Hematopoietic multipotent progenitor cell treated with erythropoietin and hydrocortisone succinate and interleukin-3 and kit ligand, for 6 days (in vitro differentiated cells): ENCODE measurements around the gene RAB5B.
A peak's percentile ranks its signal among the peaks of the same experiment; 100 is the strongest.
"Not testable (repeated sequence)": the region's sequence is repeated elsewhere in the genome, so short reads cannot be mapped to it uniquely, and the experiment has no call there.

Experiments used
- DNase-seq: peaks from one replicate; pipeline ENCODE4 v3.0.0-alpha.2; 2015

The RAB5B gene

GRCh38 chr12:56020423-56021184 lies 46.7 kb downstream of the RAB5B start, which contains the start of gene IKZF4:
Gene IKZF4, plus strand, starts transcription at chr12:56021043. Its CDS starts 451 bp downstream, at chr12:56021494.
- DNase-seq: peak; percentile 81

GRCh38 chr12:56021889-56022497 lies 48.1 kb downstream of the RAB5B start:
- peak; percentile 48 for DNase-seq

GRCh38 chr12:56028511-56029165 lies 54.8 kb downstream of the RAB5B start:
- DNase-seq: no peak

DNA sequence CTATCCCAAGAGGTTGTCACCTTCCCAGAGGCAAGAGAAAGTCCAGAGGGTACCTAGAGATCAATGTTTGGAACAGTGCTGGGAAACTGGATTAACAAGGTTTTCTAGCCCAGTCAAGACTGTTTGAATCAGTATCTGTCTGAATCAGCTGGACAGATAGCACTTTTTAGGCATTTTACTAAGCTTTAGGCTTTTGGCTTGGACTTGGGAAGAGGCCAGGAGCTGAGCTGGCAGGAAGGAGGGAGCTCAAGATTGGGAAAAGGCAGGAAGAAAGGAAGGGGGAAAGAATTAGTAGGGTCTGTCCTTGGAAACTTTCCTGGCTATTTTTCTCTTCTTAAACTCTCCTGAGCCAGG lies 55.3 kb downstream of the RAB5B start:
- DNase-seq: no peak

DNA sequence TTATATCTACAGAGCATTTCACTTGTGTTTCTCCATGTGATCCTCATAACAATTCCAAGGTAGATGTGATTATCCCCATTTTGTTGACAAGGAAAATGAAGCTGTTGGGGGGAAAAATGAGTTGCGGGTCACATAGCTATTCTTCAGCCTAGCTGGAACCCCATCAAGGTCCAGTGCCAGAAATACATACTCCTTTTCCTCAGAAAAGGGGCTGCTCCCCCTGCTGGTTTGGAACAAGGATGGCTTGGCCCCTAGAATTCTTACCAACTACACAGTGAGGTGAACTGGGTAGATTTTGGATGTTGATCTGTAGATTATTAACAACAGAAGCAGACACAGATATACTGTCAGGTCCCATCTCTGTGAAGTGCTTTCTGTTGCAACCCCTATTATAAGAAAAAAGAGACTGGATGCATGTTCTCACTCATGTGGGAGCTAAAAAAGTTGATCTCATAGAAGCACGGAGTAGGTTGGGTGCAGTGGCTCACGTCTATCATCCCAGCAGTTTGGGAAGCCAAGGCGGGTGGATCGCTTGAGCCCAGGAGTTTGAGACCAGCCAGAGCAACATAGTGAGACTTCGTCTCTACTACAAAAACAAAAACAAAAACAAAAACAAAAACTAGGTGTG lies 55.9 kb downstream of the RAB5B start:
- DNase-seq: peak; percentile 88

DNA sequence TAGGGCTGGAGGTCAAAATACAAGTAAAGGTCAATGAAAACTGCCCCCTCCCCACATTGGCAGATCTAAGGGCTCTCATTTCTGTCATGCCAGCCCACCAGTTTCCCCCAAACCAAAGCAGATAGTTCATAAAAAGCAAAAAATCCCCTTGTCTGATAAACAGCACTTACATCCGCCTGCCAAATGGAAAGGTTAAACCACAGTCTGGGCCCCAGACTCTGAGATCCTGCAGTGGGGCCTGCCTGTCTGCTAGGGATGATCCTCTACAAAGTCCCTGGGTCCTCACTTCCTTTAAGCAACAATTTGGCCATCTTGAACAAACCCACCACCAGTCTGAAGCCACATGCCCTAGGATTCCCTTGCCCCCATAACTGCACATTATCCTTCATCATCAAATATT lies 58.1 kb downstream of the RAB5B start:
- DNase-seq: no peak

GRCh38 chr12:56034586-56035332 lies 60.9 kb downstream of the RAB5B start:
- no peak for DNase-seq

- no peak for DNase-seq
These were observed 63.3 kb downstream of the RAB5B start for GRCh38 chr12:56037161-56037560.

DNA sequence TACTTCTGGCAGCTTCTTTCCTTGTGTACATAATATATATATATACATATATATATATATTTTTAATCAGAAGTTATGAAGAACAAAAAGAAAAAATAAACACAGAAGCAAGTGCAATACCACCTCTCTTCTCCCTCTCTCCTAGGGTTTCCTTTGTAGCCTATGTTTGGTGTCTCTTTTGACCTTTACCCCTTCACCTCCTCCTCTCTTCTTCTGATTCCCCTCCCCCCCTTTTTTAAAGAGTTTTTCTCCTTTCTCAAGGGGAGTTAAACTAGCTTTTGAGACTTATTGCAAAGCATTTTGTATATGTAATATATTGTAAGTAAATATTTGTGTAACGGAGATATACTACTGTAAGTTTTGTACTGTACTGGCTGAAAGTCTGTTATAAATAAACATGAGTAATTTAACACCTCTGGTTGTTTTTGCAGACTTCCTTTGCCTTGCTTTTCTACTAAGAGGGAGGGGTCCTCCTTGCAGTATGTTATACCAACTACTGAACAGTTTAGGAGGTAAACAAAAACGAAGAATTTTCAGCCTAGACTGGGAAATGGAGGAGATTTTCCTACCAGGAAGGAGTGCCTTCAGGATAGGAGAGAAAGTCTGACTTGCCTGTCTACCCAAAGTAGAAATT lies 64.3 kb downstream of the RAB5B start:
- no peak for DNase-seq

DNA sequence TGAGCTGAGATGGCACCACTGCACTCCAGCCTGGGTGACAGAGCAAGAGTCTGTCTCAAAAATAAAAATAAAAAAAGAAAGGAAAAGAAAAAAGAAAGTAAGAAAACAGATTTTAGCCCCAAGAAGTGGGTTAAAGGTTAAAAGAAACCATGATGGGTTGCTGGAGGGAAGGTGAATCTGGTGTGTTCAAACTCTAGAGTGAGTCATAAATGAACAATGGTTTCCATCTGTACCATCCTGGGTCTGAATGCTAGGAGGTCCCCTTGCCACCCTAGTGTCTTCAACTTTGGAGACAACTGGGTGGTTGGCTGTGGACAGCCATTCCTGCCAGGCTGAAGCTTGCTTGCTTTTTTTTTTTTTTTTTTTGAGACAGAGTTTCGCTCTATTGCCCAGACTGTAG lies 66.3 kb downstream of the RAB5B start:
- no peak for DNase-seq

DNA sequence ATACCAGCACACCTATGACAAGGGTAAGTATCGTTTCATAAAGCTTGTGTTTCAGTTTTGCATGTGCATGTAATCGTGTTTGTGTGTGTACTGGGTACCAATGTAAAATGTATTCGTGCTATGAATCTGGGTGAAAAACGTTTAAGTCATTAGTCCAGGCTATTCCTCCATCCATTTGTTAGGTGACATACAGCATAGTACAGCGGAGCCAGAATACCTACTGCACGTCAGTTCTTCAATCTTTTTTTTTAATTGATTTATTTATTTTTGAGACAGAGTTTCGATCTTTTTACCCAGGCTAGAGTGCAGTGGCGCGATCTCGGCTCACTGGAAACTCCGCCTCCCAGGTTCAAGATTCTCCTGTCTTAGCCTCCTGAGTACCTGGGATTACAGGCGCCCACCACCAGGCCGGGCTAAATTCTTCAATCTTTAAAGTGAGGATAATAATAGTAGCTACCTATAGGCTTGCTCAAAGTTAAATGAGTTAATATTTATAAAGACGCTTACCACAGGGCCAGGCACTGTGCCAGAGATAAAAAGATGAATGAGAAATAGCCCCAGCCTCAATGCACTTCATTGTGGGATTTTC lies 67.2 kb downstream of the RAB5B start:
- no peak for DNase-seq

DNA sequence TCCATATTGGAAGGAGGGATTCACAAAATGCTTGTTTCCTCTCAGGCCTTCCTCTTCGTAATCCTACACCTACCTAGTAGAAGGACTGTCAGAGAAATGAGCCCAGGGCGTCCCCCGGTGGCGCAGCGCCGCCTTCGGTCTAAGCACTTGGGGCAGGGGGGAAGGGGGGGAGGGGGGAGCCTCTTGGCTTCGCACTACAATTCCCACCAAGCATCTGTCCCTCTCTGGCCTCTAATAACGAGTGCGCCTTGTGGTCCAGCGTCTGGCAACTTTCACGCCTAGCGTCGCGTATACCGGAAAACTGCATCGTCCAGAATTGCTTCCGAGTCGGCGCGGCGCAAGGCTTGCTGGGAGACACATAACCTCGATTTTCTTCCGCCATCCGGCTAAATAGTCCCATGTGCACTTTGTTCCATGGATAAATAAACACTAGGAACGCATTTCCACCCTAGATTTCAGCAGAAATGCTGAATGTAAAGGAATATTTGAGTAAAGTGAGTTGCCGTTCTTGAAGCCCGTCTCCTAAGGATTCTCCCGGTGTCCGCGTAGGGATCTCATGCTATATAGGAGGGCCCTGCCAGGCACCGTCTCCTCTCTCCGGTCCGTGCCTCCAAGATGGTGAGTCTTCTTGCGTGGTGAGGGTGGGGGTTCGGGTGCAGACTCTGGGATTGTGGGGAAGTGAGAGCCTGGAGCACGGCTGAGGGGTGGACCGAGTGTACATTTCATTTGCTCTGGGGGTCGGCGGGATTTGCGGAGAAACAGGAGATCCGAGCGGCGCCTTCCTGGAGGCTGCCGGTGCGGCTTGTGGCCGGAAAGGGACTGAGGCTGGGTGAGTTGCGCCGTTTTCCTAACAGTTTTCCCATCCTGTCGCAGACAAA lies 67.9 kb downstream of the RAB5B start, which contains the start of gene RPS26:
RPS26 (plus strand) TSS at position 367 of the 878 bp plus-strand sequence; CDS start at position 616, 249 bp downstream.
- peak; percentile 100 for DNase-seq

- DNase-seq: not testable (repeated sequence)
These were observed 68.5 kb downstream of the RAB5B start for GRCh38 chr12:56042430-56042813.

- DNase-seq: no peak
These were observed 69.0 kb downstream of the RAB5B start for GRCh38 chr12:56042843-56043242.
